ENCODE measurements around the gene HACL1.

GRCh38 chr3:15578289-15578867 lies 23.0 kb downstream of the HACL1 start:
- TF ChIP-seq CTCF (IDR thresholded peaks at IDR 0.05): no peak
- TF ChIP-seq ZFX (IDR thresholded peaks at IDR 0.05; ENCODE audit: borderline replicate concordance): no peak

Measured in 22Rv1 (cell line).